ENCODE results near the gene CHGA.

CHGA gene

GRCh38 chr14:92930737-92931602 lies 8.0 kb downstream of the CHGA start:
- DNase-seq (ENCODE audit: low read depth), result no peak

GRCh38 chr14:92931681-92932447 lies 8.9 kb downstream of the CHGA start:
- DNase-seq (ENCODE audit: low read depth), result no peak

- DNase-seq (ENCODE audit: low read depth), result no peak
These were observed 9.8 kb downstream of the CHGA start for GRCh38 chr14:92932448-92933395.

- DNase-seq (ENCODE audit: low read depth), result no peak
These were observed 10.5 kb downstream of the CHGA start for GRCh38 chr14:92933481-92933880.

GRCh38 chr14:92934196-92935085 lies 11.5 kb downstream of the CHGA start:
- DNase-seq (ENCODE audit: low read depth), result no peak

GRCh38 chr14:92935446-92935845 lies 12.5 kb downstream of the CHGA start:
- no peak for DNase-seq (ENCODE audit: low read depth)

- no peak for DNase-seq (ENCODE audit: low read depth)
These were observed 13.1 kb downstream of the CHGA start for GRCh38 chr14:92936085-92936484.

GRCh38 chr14:92937051-92937937 lies 14.3 kb downstream of the CHGA start:
- DNase-seq (ENCODE audit: low read depth), result no peak

- no peak for DNase-seq (ENCODE audit: low read depth)
These were observed 15.4 kb downstream of the CHGA start for GRCh38 chr14:92938235-92938875.

- DNase-seq (ENCODE audit: low read depth), result no peak
These were observed 16.1 kb downstream of the CHGA start for GRCh38 chr14:92938890-92939671.

GRCh38 chr14:92939699-92940098 lies 16.7 kb downstream of the CHGA start:
- DNase-seq (ENCODE audit: low read depth), result no peak

- no peak for DNase-seq (ENCODE audit: low read depth)
These were observed 17.6 kb downstream of the CHGA start for GRCh38 chr14:92940543-92940942.

- no peak for DNase-seq (ENCODE audit: low read depth)
These were observed 18.6 kb downstream of the CHGA start for GRCh38 chr14:92941531-92941930.

GRCh38 chr14:92942136-92942535 lies 19.2 kb downstream of the CHGA start:
- DNase-seq (ENCODE audit: low read depth), result no peak

GRCh38 chr14:92942576-92942975 lies 19.6 kb downstream of the CHGA start:
- no peak for DNase-seq (ENCODE audit: low read depth)

GRCh38 chr14:92942976-92943710 lies 20.2 kb downstream of the CHGA start:
- DNase-seq (ENCODE audit: low read depth), result no peak

GRCh38 chr14:92943855-92944570 lies 21.1 kb downstream of the CHGA start:
- DNase-seq (ENCODE audit: low read depth), result no peak

All from stimulated activated CD8-positive, alpha-beta memory T cell treated with anti-CD3 and anti-CD28 coated beads, Interleukin-7, amount 100 ng/mL, for 24 hours (primary cell).